NK-92 treated with Interleukin-12 subunit alpha and Interleukin-12 subunit beta, amount 100 ng/mL, for 24 hours (cell line): ENCODE data around the gene CD81.
"Not testable (repeated sequence)": the region's sequence is repeated elsewhere in the genome, so short reads cannot be mapped to it uniquely, and the experiment has no call there.

Source experiments
- DNase-seq: peaks from one replicate; lab custom pipeline; 2025; lab: John Stamatoyannopoulos, UW

The CD81 gene, protein sequence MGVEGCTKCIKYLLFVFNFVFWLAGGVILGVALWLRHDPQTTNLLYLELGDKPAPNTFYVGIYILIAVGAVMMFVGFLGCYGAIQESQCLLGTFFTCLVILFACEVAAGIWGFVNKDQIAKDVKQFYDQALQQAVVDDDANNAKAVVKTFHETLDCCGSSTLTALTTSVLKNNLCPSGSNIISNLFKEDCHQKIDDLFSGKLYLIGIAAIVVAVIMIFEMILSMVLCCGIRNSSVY

DNA sequence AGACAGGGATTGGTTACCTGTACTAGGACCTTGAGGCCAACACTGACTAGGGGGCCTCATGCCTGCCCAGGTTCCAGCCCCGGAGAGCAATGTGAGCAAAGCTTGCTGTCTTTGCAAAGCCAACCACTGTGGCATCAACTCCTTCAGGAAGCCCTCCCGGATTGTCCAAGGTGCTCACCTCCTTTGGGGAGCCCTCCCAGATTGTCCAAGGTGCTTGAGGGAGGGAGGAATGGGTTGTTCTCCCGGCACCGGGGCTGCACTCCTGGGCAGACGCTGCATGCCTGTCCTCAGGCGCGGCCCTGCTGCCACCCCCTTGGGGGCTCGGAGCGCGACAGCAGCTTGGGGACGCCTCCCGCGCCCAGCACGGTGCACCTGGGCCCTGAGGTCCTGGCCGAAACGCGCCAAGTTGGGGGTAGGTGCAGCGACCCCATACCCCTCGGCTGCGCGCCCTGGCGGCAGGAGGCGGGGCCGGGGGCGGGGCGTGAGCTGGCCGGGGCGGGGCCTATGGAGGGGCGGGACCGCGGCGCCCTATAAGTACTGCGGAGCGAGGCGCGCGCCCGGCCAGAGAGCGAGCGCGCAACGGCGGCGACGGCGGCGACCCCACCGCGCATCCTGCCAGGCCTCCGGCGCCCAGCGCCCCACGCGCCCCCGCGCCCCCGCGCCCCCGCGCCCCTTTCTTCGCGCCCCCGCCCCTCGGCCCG is at the start of gene CD81:
TSS of gene CD81 (plus strand) at position 560 of the 701 bp plus-strand sequence. CDS start 240 bp downstream, outside the sequence.
- peak; percentile 35 for DNase-seq

DNA sequence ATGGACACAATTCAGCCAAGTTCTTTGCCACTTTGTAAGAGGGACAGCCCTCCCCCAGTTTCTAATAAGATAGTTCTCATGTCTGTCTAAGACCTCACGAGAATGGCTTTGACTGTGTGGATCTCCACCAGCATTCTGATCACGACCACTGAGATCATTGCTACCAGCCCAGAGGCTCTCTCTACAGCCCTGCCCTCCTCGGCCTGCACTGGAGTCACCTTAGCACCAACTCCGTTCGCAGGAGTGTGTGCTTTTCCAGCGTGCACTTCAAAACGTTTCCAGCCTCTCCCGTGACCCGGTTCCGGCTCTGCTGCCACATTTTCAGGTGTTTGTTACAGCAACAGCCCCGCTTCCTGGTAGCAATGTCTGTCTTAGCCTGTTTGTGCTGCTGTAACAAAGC is 49.1 kb upstream of the CD81 start:
- DNase-seq = no peak

DNA sequence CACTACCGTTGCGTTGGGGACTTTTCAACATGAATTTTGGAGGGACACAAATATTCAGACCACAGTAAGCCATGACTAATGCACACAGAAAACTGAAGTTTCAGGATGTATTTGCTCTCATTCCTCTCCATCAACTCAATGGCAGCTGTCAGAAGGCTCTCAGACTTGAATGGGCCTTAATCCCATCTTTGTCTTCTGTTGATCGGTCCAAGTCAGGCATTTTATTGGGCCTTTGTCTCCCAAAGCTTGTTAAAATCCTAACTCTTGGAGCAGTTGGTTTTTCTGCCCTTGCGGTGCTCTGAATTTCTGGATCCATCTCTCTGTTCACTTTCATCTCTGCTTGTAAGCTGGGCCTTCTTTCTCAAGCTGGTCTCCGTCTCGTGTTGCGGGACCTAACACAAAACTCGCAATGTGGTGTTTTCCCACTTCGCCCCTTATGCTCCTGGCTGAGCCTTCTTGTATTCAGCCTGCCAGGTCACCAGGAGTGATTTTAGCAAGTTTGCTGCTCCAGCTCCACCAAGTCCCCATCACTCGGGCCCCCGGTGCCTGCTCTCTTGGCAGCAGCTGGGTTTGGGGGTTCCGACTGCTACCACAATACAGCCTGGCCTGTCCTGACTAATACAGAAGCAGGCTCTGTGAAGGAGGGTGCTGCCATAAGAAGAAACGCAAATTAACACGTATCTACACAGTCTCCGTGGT is 48.3 kb upstream of the CD81 start:
- DNase-seq = no peak

DNA sequence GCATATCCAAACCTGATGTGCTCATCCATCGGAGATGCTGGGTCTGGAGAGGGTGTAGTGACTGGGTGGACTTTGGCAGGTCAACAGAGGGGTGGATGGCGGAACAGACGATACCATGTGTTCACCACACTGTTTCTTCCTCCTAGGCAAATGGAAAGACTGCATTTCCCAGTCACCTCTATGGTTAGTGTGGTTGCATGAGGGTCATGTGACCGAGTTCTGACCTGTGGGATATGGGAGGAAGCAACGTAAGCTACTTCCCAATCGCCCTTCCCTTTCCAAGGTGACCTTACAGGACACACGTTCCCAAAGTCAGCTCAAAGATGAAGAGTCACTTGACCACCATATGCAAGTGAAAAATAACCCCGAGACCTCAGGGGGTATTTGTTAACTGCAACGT is 47.6 kb upstream of the CD81 start:
- no peak for DNase-seq

DNA sequence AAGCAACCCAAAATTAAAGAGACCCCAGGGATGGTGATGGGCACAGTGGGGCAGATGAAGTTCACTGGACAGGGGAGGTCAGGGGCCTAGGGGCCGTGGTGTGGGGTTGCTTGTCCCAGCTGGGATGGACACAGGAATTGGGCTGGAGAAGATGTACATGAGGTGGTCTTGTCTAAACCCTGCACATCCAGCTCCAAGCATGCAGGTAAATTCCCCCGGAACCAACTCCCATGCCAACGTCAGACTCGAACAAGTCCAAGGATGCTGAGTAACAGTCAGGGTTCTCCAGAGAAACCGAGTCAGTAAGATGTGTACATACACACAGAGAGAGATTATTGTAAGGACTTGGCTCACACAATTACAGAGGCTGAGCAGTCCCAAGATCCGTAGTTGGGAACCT is 46.4 kb upstream of the CD81 start:
- DNase-seq = no peak

DNA sequence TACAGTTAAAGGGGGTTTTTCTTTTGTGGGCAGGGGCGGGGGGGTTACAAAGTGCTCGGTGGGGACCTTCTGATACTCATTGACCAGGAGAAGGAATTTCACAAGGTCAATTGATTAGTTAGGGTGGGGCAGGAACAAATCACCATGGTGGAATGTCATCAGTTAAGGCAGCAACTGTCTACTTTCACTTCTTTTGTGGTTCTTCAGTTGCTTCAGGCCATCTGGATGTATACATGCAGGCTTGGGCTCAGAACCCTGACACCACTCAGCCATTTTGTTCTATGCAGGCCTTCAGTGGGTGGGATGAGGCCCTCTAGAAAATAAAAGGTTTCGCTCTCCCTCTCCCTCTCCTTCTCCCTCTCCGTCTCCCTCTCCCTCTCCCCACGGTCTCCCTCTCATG is 45.7 kb upstream of the CD81 start:
- DNase-seq = no peak

DNA sequence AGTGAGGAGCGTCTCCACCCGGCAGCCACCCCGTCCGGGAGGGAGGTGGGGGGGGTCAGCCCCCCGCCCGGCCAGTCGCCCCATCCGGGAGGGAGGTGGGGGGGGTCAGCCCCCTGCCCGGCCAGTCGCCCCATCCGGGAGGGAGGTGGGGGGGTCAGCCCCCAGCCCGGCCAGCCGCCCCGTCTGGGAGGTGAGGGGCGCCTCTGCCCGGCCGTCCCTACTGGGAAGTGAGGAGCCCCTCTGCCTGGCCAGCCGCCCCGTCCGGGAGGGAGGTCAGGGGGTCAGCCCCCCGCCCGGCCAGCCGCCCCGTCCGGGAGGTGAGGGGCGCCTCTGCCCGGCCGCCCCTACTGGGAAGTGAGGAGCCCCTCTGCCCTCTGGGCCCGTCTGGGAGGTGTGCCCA is 44.5 kb upstream of the CD81 start:
- not testable (repeated sequence) for DNase-seq

DNA sequence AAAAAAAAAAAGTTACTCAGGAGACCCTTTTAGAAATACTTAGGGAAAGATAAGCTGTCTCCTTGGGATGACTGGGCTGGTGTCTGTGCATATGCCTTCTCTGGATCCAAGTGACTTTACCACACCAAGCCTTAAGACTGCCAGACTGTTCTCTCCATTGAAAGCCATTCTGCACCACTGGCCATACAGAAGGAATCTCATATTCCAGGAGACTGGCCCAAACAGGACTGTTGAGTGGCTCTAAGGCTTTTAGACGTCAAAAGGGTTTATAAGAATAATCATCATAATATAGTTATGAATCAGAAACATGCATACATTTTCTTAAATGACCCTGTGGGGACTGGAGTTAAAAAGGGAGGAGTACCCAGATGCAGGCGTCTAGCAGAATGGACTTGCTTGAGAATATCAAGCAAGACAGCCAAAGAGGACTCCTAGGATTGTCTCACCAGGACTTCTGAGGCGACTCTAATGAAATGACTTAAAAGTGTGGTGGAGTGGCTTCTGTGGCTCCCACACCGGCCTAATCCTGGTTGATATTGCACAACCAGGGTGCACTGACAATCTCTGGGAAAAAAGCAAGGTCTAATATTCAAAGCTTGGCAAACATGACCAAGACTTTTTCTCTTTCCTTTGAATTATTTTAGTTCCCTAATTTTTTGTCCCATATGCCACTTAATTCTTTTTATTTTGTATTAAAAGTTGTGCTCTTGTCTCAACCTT is 43.5 kb upstream of the CD81 start:
- DNase-seq = not testable (repeated sequence)

DNA sequence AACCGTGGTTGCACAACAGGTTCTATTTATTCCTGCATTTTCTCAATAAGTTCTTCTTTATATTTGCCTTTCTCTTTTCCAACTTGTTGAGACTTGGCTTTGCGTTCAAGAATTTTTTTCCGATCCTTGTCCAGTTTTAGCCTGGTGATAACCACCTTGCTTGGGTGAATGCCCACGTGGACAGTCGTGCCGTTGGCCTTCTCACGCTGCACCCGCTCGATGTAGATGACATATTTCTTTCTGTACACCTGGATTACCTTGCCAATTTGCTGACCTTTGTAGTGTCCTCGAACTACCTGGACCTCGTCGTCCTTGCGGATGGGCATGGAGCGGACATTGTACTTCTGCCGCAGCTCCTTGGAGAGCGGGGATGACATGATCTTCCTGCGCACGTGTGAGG is 41.8 kb upstream of the CD81 start:
- DNase-seq = not testable (repeated sequence)

DNA sequence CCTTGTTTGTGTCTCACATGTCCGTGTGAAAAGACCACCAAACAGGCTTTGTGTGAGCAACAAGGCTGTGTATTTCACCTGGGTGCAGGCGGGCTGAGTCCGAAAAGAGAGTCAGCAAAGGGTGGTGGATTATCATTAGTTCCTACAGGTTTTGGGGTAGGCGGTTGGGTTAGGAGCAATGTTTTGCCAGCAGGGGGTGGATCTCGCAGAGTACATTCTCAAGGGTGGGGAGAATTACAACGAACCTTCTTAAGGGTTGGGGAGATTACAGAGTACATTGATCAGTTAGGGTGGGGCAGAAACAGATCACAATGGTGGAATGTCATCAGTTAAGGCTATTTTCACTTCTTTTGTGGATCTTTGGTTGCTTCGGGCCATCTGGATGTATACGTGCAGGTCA is 38.4 kb upstream of the CD81 start:
- DNase-seq = not testable (repeated sequence)

DNA sequence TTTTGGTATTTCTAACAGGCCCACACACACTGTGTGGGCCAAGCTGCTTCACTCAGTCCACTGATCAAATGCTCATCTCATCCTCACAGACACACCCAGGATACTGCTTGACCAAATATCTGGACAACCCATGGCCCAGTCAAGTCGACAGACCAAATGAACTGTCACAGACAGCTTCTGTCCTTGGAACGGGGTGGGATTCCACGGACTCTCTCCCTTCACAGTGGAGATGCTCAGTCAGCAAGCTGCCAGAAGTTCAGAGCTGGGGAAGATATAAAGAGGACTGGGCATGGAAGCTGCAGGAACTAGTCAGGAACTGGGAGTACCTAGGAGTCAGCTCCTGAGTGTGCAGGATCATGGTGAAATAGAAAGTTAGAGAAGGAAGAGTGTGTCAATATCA is 34.6 kb upstream of the CD81 start:
- DNase-seq = no peak

DNA sequence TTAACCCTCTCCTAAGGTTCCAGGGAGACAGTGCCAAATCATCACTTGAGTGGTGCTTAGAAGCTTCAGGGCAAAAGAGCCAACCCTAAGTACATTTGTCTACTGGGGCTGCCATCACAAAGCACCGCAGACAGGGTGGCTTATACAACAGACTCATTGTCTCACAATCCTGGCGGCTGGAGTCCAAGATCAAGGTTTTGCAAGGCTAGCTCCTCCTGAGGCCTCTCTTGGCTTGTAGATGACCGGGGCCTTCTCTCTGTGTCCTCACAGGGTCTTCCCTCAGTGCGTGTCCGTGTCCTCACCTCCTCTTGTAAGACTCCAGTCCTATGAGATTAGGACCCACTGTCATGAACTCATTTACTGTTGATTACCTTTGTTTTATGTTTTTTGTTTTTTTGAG is 34.1 kb upstream of the CD81 start:
- DNase-seq = no peak

DNA sequence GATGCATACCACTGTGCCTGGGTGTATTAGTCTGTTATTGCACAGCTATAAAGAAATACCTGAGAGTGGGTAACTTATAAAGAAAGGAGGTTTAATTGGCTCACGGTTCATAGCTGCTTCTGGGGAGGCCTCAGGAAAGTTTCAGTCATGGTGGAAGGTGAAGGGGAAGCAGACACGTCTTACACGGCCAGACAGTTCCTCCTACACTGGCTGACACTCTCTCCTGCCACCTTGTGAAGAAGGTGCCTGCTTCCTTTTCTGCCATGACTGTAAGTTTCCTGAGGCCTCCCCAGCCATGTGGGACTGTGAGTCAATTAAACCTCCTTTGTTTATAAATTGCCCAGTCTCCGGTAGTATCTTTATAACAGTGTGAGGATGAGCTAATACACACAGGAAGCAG is 33.6 kb upstream of the CD81 start:
- DNase-seq = no peak

DNA sequence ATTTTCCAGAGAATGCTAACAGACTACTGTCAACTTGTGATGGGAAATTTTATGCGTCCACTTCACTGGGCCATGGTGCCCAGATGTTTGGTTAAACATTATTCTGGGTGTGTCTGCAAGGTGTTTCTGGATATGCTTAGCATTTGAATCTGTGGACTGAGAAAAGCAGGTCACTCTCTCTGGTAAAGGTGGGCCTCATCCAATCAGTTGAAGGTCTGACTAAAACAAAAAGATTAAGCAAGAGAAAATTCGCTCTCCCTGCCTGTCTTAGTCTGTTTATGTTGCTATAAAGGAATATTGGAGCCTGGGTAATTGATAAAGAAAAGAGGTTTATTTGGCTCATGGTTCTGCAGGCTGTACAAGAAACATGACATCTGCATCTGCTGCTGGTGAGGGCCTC is 32.1 kb upstream of the CD81 start:
- DNase-seq = no peak

DNA sequence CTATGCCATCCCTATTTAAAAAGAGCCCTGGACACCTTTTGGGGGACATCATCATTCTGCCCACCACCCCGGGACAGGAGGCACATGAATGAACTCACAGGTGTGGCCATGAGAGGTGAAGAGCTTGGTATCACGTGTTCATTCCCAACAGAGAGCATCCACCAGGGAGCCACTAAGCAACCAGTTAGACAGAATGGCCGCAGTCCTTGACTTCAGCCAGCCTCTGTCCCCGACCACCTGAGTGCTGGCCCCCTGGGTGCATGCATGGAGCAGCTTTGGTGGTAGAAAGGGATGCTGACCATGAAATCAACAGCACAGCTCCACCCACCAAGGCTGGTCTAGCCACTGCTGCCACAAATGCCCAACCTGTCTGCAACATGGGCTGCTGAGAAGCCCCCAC is 31.1 kb upstream of the CD81 start:
- no peak for DNase-seq

DNA sequence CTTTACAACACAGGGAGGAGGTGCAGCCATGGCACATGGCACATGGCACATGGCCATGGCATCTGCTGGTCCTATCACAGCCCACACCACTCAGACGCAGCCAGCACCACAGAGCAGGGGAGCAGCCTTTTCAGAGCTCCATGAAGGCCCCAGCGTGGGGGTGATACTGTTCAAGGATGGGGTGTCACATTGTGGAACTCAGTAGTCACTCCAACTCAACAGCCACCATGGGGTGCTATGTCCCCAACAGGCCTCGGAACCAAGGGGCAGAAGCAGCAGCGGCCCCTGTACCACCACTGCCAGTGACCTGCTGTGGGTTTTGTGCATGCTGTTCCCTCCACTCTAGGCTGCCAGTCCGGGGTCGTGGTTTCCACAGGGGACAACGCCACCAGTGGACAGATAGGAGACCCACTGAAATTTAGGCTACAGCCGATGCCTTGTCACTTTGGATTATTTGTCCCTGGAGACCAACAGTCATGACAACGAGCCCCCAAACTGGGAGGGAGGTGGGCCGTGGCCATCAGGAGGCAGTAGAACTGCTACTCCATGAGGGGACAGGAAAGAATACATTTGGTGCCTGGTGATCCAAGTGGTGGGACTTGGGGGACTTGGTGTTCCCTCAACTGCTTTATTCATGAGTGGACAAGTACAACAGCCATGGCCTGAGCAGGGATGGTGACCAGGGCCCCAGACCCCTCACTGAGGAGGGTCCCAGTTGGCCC is 30.4 kb upstream of the CD81 start:
- DNase-seq = no peak

DNA sequence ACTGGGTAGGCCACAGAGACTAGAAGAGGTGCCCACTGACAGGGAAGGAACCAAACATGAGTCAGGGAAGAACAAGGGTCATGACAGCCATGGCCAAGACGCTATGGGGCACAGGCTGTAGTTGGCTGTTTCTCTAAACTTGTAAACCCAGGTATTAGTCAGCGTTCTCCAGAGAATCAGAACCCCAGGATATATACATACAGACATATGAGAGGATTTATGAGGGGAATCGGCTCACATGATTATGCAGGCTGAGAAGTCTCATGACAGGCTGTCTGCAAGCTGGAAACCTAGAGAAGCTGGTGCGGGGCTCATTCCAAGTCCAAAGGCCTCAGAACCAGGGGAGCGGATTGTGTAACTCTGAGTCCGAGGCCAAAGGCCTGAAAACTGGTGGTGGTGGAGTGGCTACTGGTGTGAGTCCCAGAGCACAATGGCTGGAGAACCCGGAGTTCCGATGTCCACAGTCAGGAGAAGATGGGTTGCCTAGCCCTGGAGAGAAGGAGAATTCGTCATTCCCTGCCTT is 29.7 kb upstream of the CD81 start:
- DNase-seq = no peak

DNA sequence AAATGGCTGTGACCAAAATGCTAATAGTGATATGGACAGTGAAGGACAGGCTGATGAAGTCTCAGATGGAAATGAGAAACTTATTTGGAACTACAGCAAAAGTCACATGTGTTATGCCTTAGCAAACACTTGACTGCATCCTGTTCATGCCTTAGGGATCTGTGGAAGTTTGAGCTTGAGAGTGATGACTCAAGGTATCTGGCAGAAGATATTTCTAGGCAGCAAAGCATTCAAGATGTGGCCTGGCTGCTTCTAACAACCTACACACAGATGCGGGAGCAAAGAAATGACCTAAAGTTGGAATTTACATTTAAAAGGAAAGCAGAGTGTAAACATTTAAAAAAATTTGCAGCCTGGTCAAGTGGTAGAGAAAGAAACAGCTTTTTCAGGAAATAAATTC is 28.1 kb upstream of the CD81 start:
- DNase-seq = no peak

DNA sequence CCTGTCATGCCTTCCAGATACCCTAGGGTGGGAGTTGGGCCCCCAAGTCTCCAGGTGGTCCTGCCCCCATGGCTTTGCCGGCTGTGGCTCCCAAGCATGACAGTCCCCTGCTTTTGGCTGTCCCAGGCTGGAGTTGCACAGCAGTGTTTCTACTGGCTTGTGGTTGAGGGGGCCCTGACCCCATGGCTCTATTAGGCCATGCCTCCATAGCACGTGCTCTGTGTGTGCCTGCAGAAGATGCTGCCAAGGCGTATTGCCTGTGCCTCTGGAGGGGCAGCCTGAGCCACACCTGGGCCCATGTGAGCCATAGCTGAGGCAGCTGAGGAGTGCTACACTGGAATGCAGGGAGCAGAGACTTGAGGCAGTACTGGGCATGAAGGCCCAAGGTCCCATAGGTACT is 25.4 kb upstream of the CD81 start:
- no peak for DNase-seq

DNA sequence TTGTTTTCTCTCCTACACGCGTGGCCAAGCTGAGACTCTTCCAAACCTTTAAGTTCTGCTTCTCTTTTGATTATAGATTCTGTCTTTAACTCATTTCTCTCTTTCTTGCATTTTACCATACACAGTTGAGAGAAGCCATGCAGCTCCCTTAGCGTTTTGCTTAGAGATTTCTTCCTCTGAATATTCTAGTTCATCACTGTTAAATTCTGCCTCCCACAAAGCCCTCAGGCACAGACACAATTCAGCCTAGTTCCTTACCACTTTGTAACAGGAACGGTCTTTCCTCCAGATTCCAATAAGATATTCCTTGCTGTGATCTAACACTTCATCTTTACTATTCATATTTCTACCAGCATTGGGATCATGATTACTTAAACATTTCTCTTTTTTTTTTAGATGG is 24.7 kb upstream of the CD81 start:
- no peak for DNase-seq

DNA sequence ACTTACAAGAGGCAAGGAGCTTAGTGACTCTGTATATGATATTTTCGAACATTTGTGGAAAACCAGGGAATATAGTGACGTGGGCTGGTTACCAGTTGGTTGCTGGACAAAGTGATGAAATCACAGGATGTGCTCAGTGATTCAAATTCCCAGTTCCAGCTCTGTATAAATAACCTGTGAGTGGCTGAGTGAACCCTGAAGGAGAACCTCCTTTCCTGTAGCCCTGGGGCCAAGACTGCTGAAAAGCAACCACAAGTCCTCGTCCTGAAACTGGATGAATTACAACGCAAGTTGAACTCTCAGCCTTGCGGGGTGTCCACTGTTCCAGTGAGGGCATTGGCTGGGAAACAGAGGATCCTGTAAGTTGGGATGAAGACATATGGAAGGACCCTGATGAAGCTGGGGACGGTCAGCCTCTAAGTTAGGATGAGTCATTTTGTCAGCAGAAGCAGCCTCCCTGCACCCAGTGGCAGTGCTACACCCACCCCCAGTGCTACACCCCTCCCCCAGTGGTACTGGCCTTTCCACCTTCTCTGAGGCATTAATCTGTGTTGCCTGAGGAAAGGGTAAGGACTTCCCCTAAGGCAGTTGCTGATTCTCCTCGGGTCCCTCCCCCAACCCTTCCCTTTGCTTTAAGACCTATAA is 22.0 kb upstream of the CD81 start:
- DNase-seq = no peak
